B cell (primary cell): ENCODE data around the gene UBR2. TPM values are rescaled to one million over a fixed set of nuclear protein-coding genes. Genes with fewer than 3 reads are reported as not detected.

Experiments used
- ATAC-seq: fragments of 200-7000 bp; cut with Tn5 transposase; one replicate; pipeline ENCODE4 v1.10.0; 2021; ENCODE audit warnings: low read depth, mild to moderate bottlenecking, moderate number of reproducible peaks, moderate library complexity
- CTCF ChIA-PET: fragments of 350-600 bp; sonication (Branson Sonifier 250); formaldehyde crosslinking; loops from one replicate; lab custom pipeline; 2021; ENCODE audit warnings: antibody characterized with exemption, inconsistent platforms; lab: Charles Lee
- POLR2A ChIA-PET: fragments of 350-600 bp; sonication (Branson Sonifier 250); formaldehyde crosslinking; loops from one replicate; lab custom pipeline; 2021; ENCODE audit warnings: antibody characterized with exemption; lab: Charles Lee
- DNase-seq: peaks from one replicate; pipeline ENCODE4 v3.0.0; 2013
- H2AFZ ChIP-seq: 2 replicates; pipeline ENCODE4 v1.6.1; 2012; ENCODE audit warnings: mild to moderate bottlenecking, low read depth, low read length; ENCODE audit not compliant: insufficient read depth, poor library complexity, severe bottlenecking
- H3K27ac ChIP-seq, 2 donors: 1 replicate in 1 of 2; 2 replicates in 1 of 2; pipeline ENCODE4 v1.5.1; 2012 to 2013; ENCODE audit warnings: low read length in 2 of 2, mild to moderate bottlenecking in 2 of 2, moderate library complexity in 1 of 2
- H3K27me3 ChIP-seq, 4 experiments: fragments of 200-600 bp in 1 of 4; sonication (generic) in 1 of 4; replicated peaks in 1 of 4; 1 replicate in 2 of 4; 2 replicates in 2 of 4; pipeline versions ENCODE4 v1.6.1 to v1.7.0; 2013 to 2016; ENCODE audit warnings: low read length in 3 of 4, mild to moderate bottlenecking in 2 of 4, mixed read lengths in 1 of 4, moderate library complexity in 1 of 4; ENCODE audit not compliant: insufficient read depth in 4 of 4, control insufficient read depth in 3 of 4; ENCODE audit errors: control extremely low read depth in 1 of 4
- H3K36me3 ChIP-seq, 2 experiments: replicated peaks in 1 of 2; 1 replicate in 1 of 2; 2 replicates in 1 of 2; pipeline versions ENCODE4 v1.6.1 to v1.7.1; 2013; ENCODE audit warnings: low read length in 1 of 2; ENCODE audit not compliant: insufficient read depth in 2 of 2, control insufficient read depth in 1 of 2; ENCODE audit errors: control extremely low read depth in 1 of 2, extremely low read depth in 1 of 2
- H3K4me1 ChIP-seq, 2 donors: fragments of 200-600 bp in 1 of 2; sonication (generic) in 1 of 2; 1 replicate in 1 of 2; 2 replicates in 1 of 2; pipeline versions ENCODE4 v1.5.1 to v1.6.1; 2013 to 2017; ENCODE audit warnings: low read length in 2 of 2; ENCODE audit not compliant: control insufficient read depth in 2 of 2, insufficient read depth in 2 of 2
- H3K4me2 ChIP-seq: replicated peaks from 2 replicates; pipeline ENCODE3; 2012; ENCODE audit warnings: mild to moderate bottlenecking, low read depth, low read length; ENCODE audit not compliant: poor library complexity, severe bottlenecking
- H3K4me3 ChIP-seq, 5 experiments: fragments of 200-600 bp in 1 of 5; sonication (generic) in 1 of 5; 1 replicate in 3 of 5; 2 replicates in 2 of 5; pipeline versions ENCODE4 v1.5.1 to v1.7.0; 2011 to 2016; ENCODE audit warnings: low read length in 4 of 5, mild to moderate bottlenecking in 4 of 5, low read depth in 2 of 5, control low read depth in 1 of 5, moderate library complexity in 1 of 5; ENCODE audit not compliant: insufficient read depth in 1 of 5; ENCODE audit errors: control extremely low read depth in 1 of 5, extremely low read depth in 1 of 5
- H3K79me2 ChIP-seq: fragments of 200-600 bp; sonication (generic); one replicate; pipeline ENCODE4 v1.6.0; 2016; ENCODE audit warnings: low read length; ENCODE audit not compliant: control insufficient read depth, insufficient read depth
- H3K9ac ChIP-seq: fragments of 200-600 bp; sonication (generic); 2 replicates; pipeline ENCODE4 v1.6.1; 2017; ENCODE audit warnings: mild to moderate bottlenecking, low read length, moderate library complexity
- H3K9me3 ChIP-seq, 3 donors: one replicate each; pipeline versions ENCODE4 v1.6.1 to v1.7.1; 2013; ENCODE audit warnings: low read length in 2 of 3; ENCODE audit not compliant: control insufficient read depth in 2 of 3, insufficient read depth in 1 of 3; ENCODE audit errors: control extremely low read depth in 1 of 3
- H4K20me1 ChIP-seq: 2 replicates; pipeline ENCODE4 v1.6.0; 2012; ENCODE audit warnings: mild to moderate bottlenecking, low read length; ENCODE audit not compliant: insufficient read depth, control insufficient read depth, poor library complexity, severe bottlenecking
- H3K27ac Mint-ChIP-seq: one replicate; pipeline ENCODE4 v1.8.0; 2021; ENCODE audit warnings: mixed read lengths
- H3K27me3 Mint-ChIP-seq: one replicate; pipeline ENCODE4 v1.8.0; 2021; ENCODE audit warnings: mixed read lengths
- H3K4me1 Mint-ChIP-seq: one replicate; pipeline ENCODE4 v1.8.0; 2021; ENCODE audit warnings: mixed read lengths
- H3K4me3 Mint-ChIP-seq: one replicate; pipeline ENCODE4 v1.8.0; 2021; ENCODE audit warnings: mixed read lengths
- H3K9me3 Mint-ChIP-seq: one replicate; pipeline ENCODE4 v1.8.0; 2022; ENCODE audit warnings: mixed read lengths; ENCODE audit not compliant: insufficient read depth
- EZH2 ChIP-seq: IDR thresholded peaks from 2 replicates; pipeline ENCODE4 v1.6.1; 2012; ENCODE audit warnings: borderline replicate concordance, low read depth, mild to moderate bottlenecking, moderate library complexity, low read length; ENCODE audit not compliant: insufficient read depth, poor library complexity, severe bottlenecking
- WGBS: methylation state at CpG from one replicate; pipeline ENCODE4 v1.1.5; 2013; ENCODE audit warnings: missing lambda C conversion rate; ENCODE audit not compliant: insufficient coverage; 5-methylcytosine and 5-hydroxymethylcytosine counted together
- intact Hi-C: fragments of 100-400 bp; cut with micrococcal nuclease; formaldehyde crosslinking; loops from one replicate; pipeline ENCODE4 v1.10.0; 2022
- polyA plus RNA-seq: library from polyadenylated mRNA; depleted of rRNA; stranded (reverse); fragments of >200 nt; gene quantifications from 2 replicates; pipeline ENCODE4 v1.2.3, GENCODE V29; 2012
- total RNA-seq, 2 donors: library from RNA; stranded (reverse); fragments of 120-200 nt in 1 of 2; gene quantifications; 1 replicate in 1 of 2; 2 replicates in 1 of 2; pipeline versions ENCODE4 v1.2.3 to v1.2.4, GENCODE V29; 2013 to 2022
- TF ChIP-seq, protein P1 (sequence below): fragments of 200-600 bp; IDR thresholded peaks from one replicate; pipeline ENCODE4 v1.8.0; 2022; ENCODE audit warnings: antibody characterized with exemption, mild to moderate bottlenecking

UBR2 gene
- total and polyA plus RNA-seq, 2 donors (not counting 1 experiment from before 2014, with no cell fraction given), result 9.7 to 56.2 TPM

GRCh38 chr6:42564506-42564825 is 637 bp downstream of the UBR2 start:
- H3K4me3 ChIP-seq, result peak overlapping the region; percentile 78 to 98 (median 91)
- Mint-ChIP-seq H3K27me3 (no peaks in the 10 kb centered on the region), H3K4me1 (peaks cover 41% of the 10 kb centered on the region), H3K9me3 (no peaks in the 10 kb centered on the region), H3K27ac (peak overlapping the region; percentile 98), H3K4me3 (peak overlapping the region; percentile 98)
- peak overlapping the region; percentile 98 for H2AFZ ChIP-seq
- peaks cover 22 to 31% of the 10 kb centered on the region in 2 donors for H3K4me1 ChIP-seq
- CTCF ChIA-PET, result interaction anchor here (1.0 to 3.3 kb wide), 8 partner anchors 8 to 450 kb away, joined by 3 to 24 read pairs (median 3); partner anchors contain the start of genes KLHDC3, MEA1 and RPL7L1
- H3K4me2 ChIP-seq, result peak overlapping the region; percentile 86
- peaks cover 33% of the 10 kb centered on the region for H4K20me1 ChIP-seq
- no peaks in the 10 kb centered on the region for H3K27me3 ChIP-seq
- H3K27ac ChIP-seq, result peak overlapping the region; percentile 90 to 91
- WGBS, result 0% methylated on average over 10 of the region's 11 CpGs
- H3K36me3 ChIP-seq, result no peaks in the 10 kb centered on the region
- intact Hi-C loops, result loop anchor here (1.0 to 10.0 kb wide), 7 partner anchors 8 to 1490 kb away; partner anchors contain the start of genes BICRAL, NFYA, OARD1 and TAF8
- no peaks in the 10 kb centered on the region for H3K9me3 ChIP-seq
- H3K79me2 ChIP-seq, result peaks cover 57% of the 10 kb centered on the region
- TF ChIP-seq, protein P1, sequence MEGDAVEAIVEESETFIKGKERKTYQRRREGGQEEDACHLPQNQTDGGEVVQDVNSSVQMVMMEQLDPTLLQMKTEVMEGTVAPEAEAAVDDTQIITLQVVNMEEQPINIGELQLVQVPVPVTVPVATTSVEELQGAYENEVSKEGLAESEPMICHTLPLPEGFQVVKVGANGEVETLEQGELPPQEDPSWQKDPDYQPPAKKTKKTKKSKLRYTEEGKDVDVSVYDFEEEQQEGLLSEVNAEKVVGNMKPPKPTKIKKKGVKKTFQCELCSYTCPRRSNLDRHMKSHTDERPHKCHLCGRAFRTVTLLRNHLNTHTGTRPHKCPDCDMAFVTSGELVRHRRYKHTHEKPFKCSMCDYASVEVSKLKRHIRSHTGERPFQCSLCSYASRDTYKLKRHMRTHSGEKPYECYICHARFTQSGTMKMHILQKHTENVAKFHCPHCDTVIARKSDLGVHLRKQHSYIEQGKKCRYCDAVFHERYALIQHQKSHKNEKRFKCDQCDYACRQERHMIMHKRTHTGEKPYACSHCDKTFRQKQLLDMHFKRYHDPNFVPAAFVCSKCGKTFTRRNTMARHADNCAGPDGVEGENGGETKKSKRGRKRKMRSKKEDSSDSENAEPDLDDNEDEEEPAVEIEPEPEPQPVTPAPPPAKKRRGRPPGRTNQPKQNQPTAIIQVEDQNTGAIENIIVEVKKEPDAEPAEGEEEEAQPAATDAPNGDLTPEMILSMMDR, result no peak
- TF ChIP-seq EZH2, result no peak
- DNase-seq, result no peak
- H3K9ac ChIP-seq, result peak overlapping the region; percentile 94
- ATAC-seq, result no peak
- POLR2A ChIA-PET, result interaction anchor here (0.6 to 1.4 kb wide), 2 partner anchors 8 to 819 kb away, joined by 5 to 23 read pairs; no protein-coding TSS in a partner anchor
